ENCODE measurements around the gene ALDH7A1.

- TF ChIP-seq CTCF (IDR thresholded peaks at IDR 0.05; ENCODE audit: insufficient read depth, low read depth, low read length) (no peak), EZH2 (IDR thresholded peaks at IDR 0.05; ENCODE audit: insufficient read depth, low read length) (no peak)
Measured at GRCh38 chr5:126595486-126596083, 566 bp upstream of the ALDH7A1 start.

Data from astrocyte (in vitro differentiated cells and primary cell).